HG02973 (cell line): Measurements from ENCODE around the gene HBZ.
"Not testable (repeated sequence)": the region's sequence is repeated elsewhere in the genome, so short reads cannot be mapped to it uniquely, and the experiment has no call there.

ENCODE experiments used
- ATAC-seq: cut with Tn5 transposase; IDR thresholded peaks from one replicate; pipeline ENCODE4 v1.9.1; 2021; ENCODE audit warnings: moderate library complexity; ENCODE audit not compliant: unreplicated experiment

HBZ gene

GRCh38 chr16:164134-164823 is 11.8 kb downstream of the HBZ start:
- not testable (repeated sequence) for ATAC-seq

- ATAC-seq = no peak
Measured at GRCh38 chr16:164827-165538, 12.5 kb downstream of the HBZ start.

DNA sequence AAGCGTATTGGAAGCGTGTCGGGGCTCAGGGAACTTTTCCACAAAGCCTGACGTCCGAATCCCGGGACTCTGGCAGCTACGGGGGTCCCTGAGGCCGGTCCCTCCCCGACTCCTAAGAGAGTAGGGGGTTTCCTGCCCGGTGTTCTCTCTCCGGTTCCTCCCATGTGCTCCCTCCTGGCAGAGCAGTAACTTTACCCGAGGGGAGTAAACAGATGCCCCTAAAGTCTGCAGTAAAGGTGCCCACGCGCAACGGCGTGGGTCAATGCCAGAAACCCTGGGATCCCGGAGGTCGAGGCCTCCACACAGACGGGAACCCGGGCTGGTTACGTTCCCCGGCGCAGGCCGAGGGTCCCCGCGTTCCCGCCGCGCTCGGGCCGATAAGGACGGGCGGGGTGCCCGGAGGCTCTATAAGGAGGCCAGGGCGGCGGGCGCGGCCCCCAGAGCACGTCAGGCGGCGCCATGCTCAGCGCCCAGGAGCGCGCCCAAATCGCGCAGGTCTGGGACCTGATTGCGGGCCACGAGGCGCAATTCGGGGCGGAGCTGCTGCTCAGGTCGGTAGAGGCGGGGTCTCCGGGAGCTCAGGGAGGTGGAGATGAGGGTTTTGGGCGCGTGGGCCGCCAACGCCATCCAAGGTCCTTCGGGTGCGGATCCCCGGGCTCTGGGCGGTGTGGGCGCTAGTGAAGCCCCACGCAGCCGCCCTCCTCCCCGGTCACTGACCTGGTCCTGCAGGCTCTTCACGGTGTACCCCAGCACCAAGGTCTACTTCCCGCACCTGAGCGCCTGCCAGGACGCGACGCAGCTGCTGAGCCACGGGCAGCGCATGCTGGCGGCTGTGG is 13.3 kb downstream of the HBZ start, which contains the start of gene HBM:
HBM (plus strand) TSS at position 440 of the 836 bp plus-strand sequence; CDS start at position 460, 20 bp downstream.
- ATAC-seq = no peak

DNA sequence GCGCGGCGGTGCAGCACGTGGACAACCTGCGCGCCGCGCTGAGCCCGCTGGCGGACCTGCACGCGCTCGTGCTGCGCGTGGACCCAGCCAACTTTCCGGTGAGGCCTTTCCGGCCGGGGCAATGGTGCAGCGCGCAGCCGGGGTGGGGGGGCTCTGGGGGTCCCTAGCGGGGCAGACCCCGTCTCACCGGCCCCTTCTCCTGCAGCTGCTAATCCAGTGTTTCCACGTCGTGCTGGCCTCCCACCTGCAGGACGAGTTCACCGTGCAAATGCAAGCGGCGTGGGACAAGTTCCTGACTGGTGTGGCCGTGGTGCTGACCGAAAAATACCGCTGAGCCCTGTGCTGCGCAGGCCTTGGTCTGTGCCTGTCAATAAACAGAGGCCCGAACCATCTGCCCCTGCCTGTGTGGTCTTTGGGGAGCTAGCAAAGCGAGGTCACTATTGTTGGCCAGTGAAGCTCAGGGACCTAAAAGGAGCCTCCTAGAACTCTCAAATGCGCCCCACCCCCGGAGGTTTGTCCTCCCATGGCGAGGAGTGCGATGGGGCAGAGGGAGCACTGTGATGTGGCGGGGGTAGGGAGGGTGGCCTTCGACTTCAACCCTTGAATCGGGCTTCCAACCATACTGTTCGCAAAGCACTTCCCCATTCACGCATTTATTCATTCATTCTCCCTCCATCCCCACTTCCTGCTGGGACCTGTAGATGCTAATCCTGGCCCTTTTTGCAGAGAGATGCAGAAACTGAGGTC is 14.1 kb downstream of the HBZ start:
- ATAC-seq = no peak

DNA sequence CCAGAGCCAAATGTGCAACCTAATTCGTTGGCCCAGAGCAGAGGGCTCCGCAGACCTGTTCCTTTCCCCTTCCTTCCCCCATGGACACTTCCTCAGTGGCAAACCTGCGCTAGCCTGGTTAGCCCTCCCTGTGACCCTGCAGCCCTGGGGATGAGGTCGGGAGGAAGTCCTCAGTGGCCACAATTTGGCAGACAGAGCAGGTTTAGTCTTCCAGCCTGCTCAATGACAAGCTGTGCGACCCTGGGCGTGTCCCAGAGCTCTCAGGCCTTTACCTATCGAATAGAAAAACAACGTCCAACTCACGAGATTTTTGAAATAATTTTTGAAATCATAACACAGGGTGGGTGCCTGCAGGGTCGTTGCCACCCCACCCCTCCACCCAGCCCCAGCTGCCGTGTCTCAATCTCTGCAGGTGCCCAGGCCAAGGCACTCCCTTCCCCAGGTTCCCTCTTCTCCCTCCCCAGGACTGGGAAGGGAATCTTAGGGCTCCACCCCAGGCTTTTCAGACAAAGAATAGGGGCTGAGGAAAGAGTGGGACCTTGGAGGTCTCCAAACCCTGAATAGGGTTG is 14.8 kb downstream of the HBZ start:
- ATAC-seq = no peak

DNA sequence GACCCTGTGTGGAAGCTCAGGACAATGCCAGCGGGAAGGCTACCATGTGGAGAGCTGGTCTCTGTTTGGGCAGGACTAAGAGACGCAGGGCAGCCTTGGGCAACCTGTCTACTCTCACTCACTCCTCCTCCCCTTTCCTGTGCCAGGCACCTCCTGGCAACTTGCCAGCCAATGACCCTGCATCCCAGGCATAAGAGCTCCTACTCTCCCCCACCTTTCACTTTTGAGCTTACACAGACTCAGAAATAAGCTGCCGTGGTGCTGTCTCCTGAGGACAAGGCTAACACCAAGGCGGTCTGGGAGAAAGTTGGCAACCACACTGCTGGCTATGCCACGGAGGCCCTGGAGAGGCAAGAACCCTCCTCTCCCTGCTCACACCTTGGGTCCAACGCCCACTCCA is 16.0 kb downstream of the HBZ start:
- ATAC-seq = no peak

DNA sequence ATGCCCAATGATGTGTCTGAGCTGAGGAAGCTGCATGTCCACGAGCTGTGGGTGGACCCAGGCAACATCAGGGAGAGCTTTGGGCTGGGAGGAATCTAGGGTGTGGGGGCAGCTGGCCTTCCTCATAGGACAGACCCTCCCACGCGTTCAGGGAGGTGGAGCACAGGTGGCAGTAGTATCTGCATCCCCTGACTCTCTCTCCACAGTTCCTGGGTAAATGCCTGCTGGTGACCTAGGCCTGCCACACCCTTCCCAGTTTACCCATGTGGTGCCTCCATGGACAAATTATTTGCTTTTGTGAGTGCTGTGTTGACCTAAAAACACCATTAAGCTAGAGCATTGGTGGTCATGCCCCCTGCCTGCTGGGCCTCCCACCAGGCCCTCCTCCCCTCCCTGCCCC is 16.6 kb downstream of the HBZ start:
- no peak for ATAC-seq

DNA sequence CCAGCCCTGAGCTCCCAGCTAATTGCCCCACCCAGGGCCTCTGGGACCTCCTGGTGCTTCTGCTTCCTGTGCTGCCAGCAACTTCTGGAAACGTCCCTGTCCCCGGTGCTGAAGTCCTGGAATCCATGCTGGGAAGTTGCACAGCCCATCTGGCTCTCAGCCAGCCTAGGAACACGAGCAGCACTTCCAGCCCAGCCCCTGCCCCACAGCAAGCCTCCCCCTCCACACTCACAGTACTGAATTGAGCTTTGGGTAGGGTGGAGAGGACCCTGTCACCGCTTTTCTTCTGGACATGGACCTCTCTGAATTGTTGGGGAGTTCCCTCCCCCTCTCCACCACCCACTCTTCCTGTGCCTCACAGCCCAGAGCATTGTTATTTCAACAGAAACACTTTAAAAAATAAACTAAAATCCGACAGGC is 17.7 kb downstream of the HBZ start:
- not testable (repeated sequence) for ATAC-seq

- ATAC-seq = no peak
Measured at GRCh38 chr16:170788-171187, 18.3 kb downstream of the HBZ start.

- not testable (repeated sequence) for ATAC-seq
Measured at GRCh38 chr16:172374-172941, 20.0 kb downstream of the HBZ start, which contains the start of gene HBA2. TSS of gene HBA2 (plus strand) at chr16:172876. CDS start at chr16:172913, 37 bp downstream.

GRCh38 chr16:173211-173854 is 20.9 kb downstream of the HBZ start:
- ATAC-seq = not testable (repeated sequence)

GRCh38 chr16:173928-174769 is 21.7 kb downstream of the HBZ start:
- not testable (repeated sequence) for ATAC-seq

- ATAC-seq = no peak
Measured at GRCh38 chr16:175011-175949, 22.8 kb downstream of the HBZ start.

DNA sequence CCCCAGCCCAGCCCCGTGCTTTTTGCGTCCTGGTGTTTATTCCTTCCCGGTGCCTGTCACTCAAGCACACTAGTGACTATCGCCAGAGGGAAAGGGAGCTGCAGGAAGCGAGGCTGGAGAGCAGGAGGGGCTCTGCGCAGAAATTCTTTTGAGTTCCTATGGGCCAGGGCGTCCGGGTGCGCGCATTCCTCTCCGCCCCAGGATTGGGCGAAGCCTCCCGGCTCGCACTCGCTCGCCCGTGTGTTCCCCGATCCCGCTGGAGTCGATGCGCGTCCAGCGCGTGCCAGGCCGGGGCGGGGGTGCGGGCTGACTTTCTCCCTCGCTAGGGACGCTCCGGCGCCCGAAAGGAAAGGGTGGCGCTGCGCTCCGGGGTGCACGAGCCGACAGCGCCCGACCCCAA is 23.6 kb downstream of the HBZ start:
- not testable (repeated sequence) for ATAC-seq

GRCh38 chr16:176477-177382 is 24.3 kb downstream of the HBZ start, which contains the start of gene HBA1:
TSS of gene HBA1 (plus strand) at chr16:176680. CDS start at chr16:176717, 37 bp downstream.
- ATAC-seq = not testable (repeated sequence)

- ATAC-seq = no peak
Measured at GRCh38 chr16:177394-177822, 25.0 kb downstream of the HBZ start.
